Left lung (tissue), 10 donors: Measurements from ENCODE around the gene PNKP. TPM values are rescaled to one million over a fixed set of nuclear protein-coding genes. Genes with fewer than 3 reads are reported as not detected.

Experiments
- ATAC-seq: fragments of 200-7000 bp; cut with Tn5 transposase; one replicate; pipeline ENCODE4 v1.9.1; 2020; ENCODE audit warnings: moderate library complexity
- DNase-seq, 4 donors: peaks; one replicate each; pipeline ENCODE4 v3.0.0-alpha.2; 2013 to 2020
- H3K27ac ChIP-seq, 2 donors: fragments of 200-600 bp; sonication (generic) in 1 of 2; one replicate each; pipeline versions ENCODE4 v1.5.0 to v1.8.0; 2020 to 2021
- H3K27me3 ChIP-seq, 2 donors: fragments of 200-600 bp; sonication (generic) in 1 of 2; one replicate each; pipeline versions ENCODE4 v1.5.0 to v1.8.0; 2020 to 2021
- H3K36me3 ChIP-seq, 2 donors: fragments of 200-600 bp; sonication (generic) in 1 of 2; one replicate each; pipeline versions ENCODE4 v1.5.0 to v1.8.0; 2020 to 2021
- H3K4me1 ChIP-seq, 2 donors: fragments of 200-600 bp; one replicate each; pipeline ENCODE4 v1.8.0; 2021
- H3K4me3 ChIP-seq, 2 donors: fragments of 200-600 bp; sonication (generic) in 1 of 2; one replicate each; pipeline versions ENCODE4 v1.5.0 to v1.8.0; 2020 to 2021; ENCODE audit warnings: mild to moderate bottlenecking in 1 of 2
- H3K9me3 ChIP-seq, 2 donors: fragments of 200-600 bp; sonication (generic) in 1 of 2; one replicate each; pipeline versions ENCODE4 v1.5.0 to v1.8.0; 2020 to 2021
- CTCF ChIP-seq, 2 donors: fragments of 200-600 bp; sonication (generic) in 1 of 2; IDR thresholded peaks; one replicate each; pipeline versions ENCODE4 v1.5.0 to v1.8.0; 2021; ENCODE audit warnings: antibody characterized with exemption in 2 of 2
- intact Hi-C, 2 donors: fragments of 100-400 bp; cut with DNase I; formaldehyde crosslinking; loops; one replicate each; pipeline versions ENCODE4 v1.11.2 to v1.14.2; 2022
- polyA plus RNA-seq, 6 donors: library from polyadenylated mRNA; unstranded; fragments of 120-200 nt; gene quantifications; one replicate each; pipeline ENCODE4 v1.2.1, GENCODE V29; 2013; ENCODE audit not compliant: insufficient read length in 6 of 6
- total RNA-seq, 2 donors: library from RNA; stranded (reverse); fragmentation: NEBNext Ultra II Directional; extraction: Animal tissue kit (Norgen Biotek cat#: 25700); gene quantifications; one replicate each; pipeline ENCODE4 v1.2.1, GENCODE V29; 2021
- donor health status: DM: no; HTN: yes; CAD: no.
- donor health status: DM: no; HTN: no; CAD: no.

The PNKP gene
- total and polyA plus RNA-seq, 8 donors: 56.8 to 89.5 (median 66.3) TPM

GRCh38 chr19:49869009-49869483 is 1.7 kb upstream of the PNKP start:
- DNase-seq (peak in 1 of 4 donors; percentile 93), ATAC-seq (peak; percentile 8)
- H3K4me3 ChIP-seq: peak overlapping the region; percentile 27 to 63

GRCh38 chr19:49864890-49865289 is 2.5 kb downstream of the PNKP start:
- H3K4me1 ChIP-seq: peaks cover 21 to 42% of the 10 kb centered on the region in 2 donors
- no peak for DNase-seq
- peaks cover 0 to 52% of the 10 kb centered on the region in 2 donors for H3K36me3 ChIP-seq
- no peak overlapping the region for H3K4me3 ChIP-seq
- no peak for TF ChIP-seq CTCF (IDR thresholded peaks at IDR 0.05)
- no peak overlapping the region for H3K27ac ChIP-seq
- H3K27me3 ChIP-seq: no peaks in the 10 kb centered on the region
- ATAC-seq: no peak
- intact Hi-C loops: no loop called here
- H3K9me3 ChIP-seq: no peaks in the 10 kb centered on the region

More at GRCh38 chr19:49869009-49869483, 1.7 kb upstream of the PNKP start:
- H3K9me3 ChIP-seq: no peaks in the 10 kb centered on the region
- no peak for TF ChIP-seq CTCF (IDR thresholded peaks at IDR 0.05)
- peak overlapping the region; percentile 93 to 97 for H3K27ac ChIP-seq
- H3K36me3 ChIP-seq: peaks cover 0 to 34% of the 10 kb centered on the region in 2 donors
- intact Hi-C loops: no loop called here
- peaks cover 19 to 54% of the 10 kb centered on the region in 2 donors for H3K4me1 ChIP-seq
- H3K27me3 ChIP-seq: no peaks in the 10 kb centered on the region

- no peak for ATAC-seq
- peaks cover 0 to 61% of the 10 kb centered on the region in 2 donors for H3K36me3 ChIP-seq
Measured at GRCh38 chr19:49863935-49864320, 3.4 kb downstream of the PNKP start.

GRCh38 chr19:49863254-49863934 is 4.0 kb downstream of the PNKP start:
- no peak for TF ChIP-seq CTCF (IDR thresholded peaks at IDR 0.05)
- DNase-seq (peak in 1 of 4 donors; percentile 75), ATAC-seq (no peak)
- Histone ChIP-seq H3K36me3 (peaks cover 0 to 67% of the 10 kb centered on the region in 2 donors), H3K27ac (no peak overlapping the region), H3K4me1 (peaks cover 19 to 32% of the 10 kb centered on the region in 2 donors), H3K9me3 (no peaks in the 10 kb centered on the region), H3K4me3 (no peak overlapping the region), H3K27me3 (no peaks in the 10 kb centered on the region)
- intact Hi-C loops: no loop called here

More at GRCh38 chr19:49863935-49864320, 3.4 kb downstream of the PNKP start:
- no peak for TF ChIP-seq CTCF (IDR thresholded peaks at IDR 0.05)
- Histone ChIP-seq H3K4me1 (peaks cover 21 to 37% of the 10 kb centered on the region in 2 donors), H3K9me3 (no peaks in the 10 kb centered on the region), H3K27ac (no peak overlapping the region), H3K4me3 (no peak overlapping the region), H3K27me3 (no peaks in the 10 kb centered on the region)
- intact Hi-C loops: no loop called here
- peak in 2 of 4 donors; percentile 29 to 67 for DNase-seq

GRCh38 chr19:49862391-49863253 is 4.8 kb downstream of the PNKP start:
- peaks cover 0 to 74% of the 10 kb centered on the region in 2 donors for H3K36me3 ChIP-seq
- intact Hi-C loops: no loop called here
- no peak for ATAC-seq
- peak in 2 of 4 donors; percentile 36 to 80 for DNase-seq
- no peaks in the 10 kb centered on the region for H3K9me3 ChIP-seq
- H3K27ac ChIP-seq: no peak overlapping the region
- H3K27me3 ChIP-seq: no peaks in the 10 kb centered on the region
- H3K4me1 ChIP-seq: peaks cover 18 to 25% of the 10 kb centered on the region in 2 donors
- no peak for TF ChIP-seq CTCF (IDR thresholded peaks at IDR 0.05)
- H3K4me3 ChIP-seq: no peak overlapping the region
